Suprapubic skin (tissue), 3 donors: ENCODE measurements around the gene PIGP.

ENCODE experiments used
- EP300 ChIP-seq: sonication (generic); formaldehyde crosslinking; IDR thresholded peaks from one replicate; pipeline ENCODE4 v1.6.1; 2017; ENCODE audit warnings: antibody characterized with exemption
- POLR2A ChIP-seq, 2 donors: fragments of 450-650 bp; IDR thresholded peaks; one replicate each; pipeline ENCODE4 v1.6.1; 2017; ENCODE audit warnings: antibody characterized with exemption in 2 of 2, mild to moderate bottlenecking in 2 of 2, moderate library complexity in 2 of 2
- TF ChIP-seq, protein P1 (sequence below), 2 donors: fragments of 200-600 bp in 1 of 2; fragments of 450-650 bp in 1 of 2; sonication (generic) in 1 of 2; IDR thresholded peaks; one replicate each; pipeline ENCODE4 v1.5.1; 2016 to 2019; ENCODE audit warnings: antibody characterized with exemption in 2 of 2, mild to moderate bottlenecking in 1 of 2, moderate library complexity in 1 of 2

DNA sequence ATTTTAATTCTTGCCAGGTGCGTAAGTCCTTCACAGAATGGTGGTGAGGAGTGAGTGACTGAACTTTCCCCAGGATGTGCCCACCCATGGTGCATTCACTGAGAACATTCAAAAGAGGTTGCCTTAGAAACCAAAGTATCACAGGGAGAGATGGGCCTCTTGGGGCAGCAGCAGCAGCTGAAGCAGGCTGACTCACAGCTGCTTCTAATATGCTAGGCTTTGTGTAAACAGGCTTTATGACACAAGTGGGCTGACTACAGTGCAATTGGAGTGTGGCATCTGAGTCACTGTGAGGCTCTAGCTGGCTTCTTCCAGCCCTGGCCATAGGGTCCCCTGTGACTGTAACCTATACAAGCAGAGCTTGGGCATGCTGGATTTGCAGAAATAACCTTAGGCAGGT is 12.6 kb downstream of the PIGP start:
- no peak for TF ChIP-seq POLR2A (IDR thresholded peaks at IDR 0.05)
- TF ChIP-seq, protein P1, sequence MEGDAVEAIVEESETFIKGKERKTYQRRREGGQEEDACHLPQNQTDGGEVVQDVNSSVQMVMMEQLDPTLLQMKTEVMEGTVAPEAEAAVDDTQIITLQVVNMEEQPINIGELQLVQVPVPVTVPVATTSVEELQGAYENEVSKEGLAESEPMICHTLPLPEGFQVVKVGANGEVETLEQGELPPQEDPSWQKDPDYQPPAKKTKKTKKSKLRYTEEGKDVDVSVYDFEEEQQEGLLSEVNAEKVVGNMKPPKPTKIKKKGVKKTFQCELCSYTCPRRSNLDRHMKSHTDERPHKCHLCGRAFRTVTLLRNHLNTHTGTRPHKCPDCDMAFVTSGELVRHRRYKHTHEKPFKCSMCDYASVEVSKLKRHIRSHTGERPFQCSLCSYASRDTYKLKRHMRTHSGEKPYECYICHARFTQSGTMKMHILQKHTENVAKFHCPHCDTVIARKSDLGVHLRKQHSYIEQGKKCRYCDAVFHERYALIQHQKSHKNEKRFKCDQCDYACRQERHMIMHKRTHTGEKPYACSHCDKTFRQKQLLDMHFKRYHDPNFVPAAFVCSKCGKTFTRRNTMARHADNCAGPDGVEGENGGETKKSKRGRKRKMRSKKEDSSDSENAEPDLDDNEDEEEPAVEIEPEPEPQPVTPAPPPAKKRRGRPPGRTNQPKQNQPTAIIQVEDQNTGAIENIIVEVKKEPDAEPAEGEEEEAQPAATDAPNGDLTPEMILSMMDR (IDR thresholded peaks at IDR 0.05), result no peak
- TF ChIP-seq EP300, result no peak
